ENCODE data around the gene DGKH.
"Not testable (repeated sequence)": the region's sequence is repeated elsewhere in the genome, so short reads cannot be mapped to it uniquely, and the experiment has no call there.

The DGKH gene

DNA sequence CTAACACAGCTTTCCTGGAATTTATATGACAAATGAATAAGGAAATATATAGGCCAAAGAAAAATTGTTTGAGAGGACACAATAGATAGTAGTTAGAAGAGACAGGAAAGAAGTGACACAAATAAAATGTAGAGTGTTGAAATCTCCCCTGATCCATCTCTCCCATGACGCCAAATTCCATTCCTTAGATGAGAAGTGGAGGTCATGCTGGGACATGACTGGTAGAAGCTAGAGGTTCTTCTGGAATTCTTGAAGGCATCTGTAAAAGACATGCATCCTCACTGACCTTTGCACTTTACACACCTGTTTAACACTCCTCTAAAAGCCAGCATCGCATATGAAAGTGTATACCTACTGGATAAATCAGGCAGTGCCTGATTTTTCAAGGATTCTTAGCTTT lies 67.8 kb downstream of the DGKH start:
- peak; percentile 37 for DNase-seq (ENCODE audit: low spot score)

DNA sequence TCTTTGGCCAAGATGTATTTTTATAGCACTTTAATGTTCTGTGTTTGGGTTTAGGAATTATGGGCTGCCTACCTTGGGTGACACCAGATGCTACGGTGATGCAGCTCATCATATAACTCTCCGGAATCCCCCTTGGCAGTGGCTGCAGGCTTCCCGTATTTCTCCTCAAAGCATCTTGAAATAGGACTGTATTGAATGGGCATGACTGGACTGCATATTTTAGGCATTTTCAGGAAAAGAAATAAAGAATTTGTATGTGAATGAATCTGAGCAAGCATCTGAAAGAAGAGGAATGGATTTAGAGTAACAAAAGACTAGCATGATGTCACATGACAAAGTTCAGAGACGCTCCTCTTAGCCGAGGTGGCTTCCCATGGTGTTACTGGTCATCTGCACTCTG lies 70.6 kb downstream of the DGKH start:
- DNase-seq (ENCODE audit: low spot score), result no peak

DNA sequence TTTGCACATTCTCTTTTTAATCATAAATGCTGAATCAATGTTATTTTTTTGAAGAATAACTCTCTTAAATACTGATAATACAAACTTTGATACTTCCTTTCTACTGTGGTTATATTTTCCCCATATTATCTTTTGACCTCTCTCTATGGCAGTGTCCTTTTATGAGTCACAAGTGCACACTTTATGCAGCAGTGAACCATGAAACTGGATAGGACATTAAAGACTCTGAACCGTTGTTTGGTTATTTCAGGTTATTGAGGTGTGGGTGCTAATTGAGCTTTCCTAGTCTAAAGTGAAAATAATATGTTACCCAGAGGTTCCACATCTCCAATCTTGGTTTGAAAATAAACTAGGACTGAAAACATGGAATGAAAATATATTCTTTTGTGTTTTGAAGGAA lies 71.4 kb downstream of the DGKH start:
- no peak for DNase-seq (ENCODE audit: low spot score)

DNA sequence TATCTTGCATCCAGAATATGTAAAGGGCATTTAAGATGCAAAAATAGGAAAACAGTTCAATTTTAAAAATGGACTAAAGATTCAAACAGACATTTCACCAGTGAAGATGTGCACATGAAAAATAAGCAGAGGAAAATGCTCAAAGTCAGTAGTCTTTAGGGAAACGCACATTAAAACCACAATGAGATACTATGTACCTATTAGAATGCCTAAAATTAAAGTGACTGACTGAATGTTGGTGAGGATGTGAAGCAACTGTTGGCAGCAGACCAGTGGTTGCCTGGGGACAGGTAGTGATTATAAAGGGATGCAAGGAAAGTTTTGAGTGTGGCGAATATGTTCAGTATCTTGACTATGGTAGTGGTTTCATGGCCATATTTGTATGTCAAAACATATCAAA lies 75.2 kb downstream of the DGKH start:
- no peak for DNase-seq (ENCODE audit: low spot score)

DNA sequence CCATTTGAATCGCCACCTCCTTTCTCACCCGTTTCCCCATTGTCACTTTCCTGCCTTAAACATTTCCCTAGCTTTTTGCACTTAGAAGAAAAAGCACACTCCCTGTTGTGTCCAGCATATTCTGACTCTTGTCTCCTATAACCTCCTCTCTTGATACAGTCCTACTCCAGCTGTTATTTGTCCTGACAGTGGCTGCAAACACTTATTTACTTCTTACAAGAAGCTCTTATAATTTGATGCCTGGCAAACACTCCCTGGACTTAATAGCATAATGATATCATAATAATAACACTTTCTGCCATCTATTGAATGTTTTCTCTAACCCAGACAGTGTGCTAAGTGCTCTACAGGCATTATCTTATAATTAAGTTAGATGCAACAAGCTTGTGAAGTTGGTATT lies 76.6 kb downstream of the DGKH start:
- no peak for DNase-seq (ENCODE audit: low spot score)

DNA sequence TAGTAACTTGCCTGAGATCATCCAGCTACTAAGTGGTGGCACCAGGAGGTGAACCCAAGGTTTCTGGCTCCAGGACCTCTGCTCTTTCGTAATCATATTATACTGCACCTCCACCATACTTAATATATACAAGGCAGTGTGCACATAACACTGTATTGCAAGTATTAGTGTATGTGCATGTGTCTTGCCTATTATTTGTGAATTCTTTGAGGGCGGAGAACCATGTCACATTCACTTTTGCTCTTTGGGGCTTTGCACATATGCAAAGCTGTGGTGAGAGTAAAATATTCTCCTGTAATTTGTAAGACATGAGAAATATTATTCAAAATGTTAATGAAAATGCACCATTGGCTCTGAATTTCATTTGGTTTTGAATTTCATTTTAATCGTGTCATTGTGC lies 78.6 kb downstream of the DGKH start:
- no peak for DNase-seq (ENCODE audit: low spot score)

DNA sequence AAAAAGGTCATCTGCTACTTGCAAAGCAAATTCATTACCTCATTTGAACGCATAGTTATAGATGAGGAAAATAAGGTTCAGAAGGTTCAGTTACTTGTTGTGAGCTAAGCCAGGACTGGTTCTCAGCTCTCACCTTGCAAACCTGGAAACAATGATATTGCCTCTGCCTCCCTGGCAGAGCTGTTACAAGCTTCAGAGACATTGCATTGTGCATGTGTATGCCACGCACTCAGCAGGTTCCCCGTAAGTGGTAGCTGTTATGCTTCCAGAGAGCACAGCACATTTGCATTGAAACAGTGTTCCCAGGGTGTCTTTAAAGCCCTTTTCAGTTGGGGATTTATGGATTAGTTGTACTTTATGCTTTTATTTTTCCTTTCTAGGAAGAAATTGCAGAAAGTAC lies 80.6 kb downstream of the DGKH start:
- DNase-seq (ENCODE audit: low spot score), result no peak

DNA sequence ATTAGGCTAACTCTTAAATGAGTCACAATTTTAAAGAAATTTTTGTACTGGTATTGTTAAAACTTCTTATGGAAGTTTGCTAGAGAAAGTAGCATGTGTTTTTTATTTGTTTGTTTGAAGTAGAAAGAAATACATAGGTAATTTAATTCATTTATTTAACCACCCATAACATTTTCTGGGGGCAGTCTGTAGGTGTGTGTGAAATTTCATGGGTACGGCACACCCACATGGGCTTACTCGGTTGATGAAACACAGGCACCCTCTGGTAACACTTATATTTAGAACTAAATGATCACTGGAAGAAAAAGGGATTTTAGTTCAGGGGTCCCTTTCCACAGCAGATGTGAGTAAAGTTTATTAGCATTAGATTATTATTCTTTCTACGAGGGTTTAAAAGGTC lies 88.1 kb downstream of the DGKH start:
- no peak for DNase-seq (ENCODE audit: low spot score)

DNA sequence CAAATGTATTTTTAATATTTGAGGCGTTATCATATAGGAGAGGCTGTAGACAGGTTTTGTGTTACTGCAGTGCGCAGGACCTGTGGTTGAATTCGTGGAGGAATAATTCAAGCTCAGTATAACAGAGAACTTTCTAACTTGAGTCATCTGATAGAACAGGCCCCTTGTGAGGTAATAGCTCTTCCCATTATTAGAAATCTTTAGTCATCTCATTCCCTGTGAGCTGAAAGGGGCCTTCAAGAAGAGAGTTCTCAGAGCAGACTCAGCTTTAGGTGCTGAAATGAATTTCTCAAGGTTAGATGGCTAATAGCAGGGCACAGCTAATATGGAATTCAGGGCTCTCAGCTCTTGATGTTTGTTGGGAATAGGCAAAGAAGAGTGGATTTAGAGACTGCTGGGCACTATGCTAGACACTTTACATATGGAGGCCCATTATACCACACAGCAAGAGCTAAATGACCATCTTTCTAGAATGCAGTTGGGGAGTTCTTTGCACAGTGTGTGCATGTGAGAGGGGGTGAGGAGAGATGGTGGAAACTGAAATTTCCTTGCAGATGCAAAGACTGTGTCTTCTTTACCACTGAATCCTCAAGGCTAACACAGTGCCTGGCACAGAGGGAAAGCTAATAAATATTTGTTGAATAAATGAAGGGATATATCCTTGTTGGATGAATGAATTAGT lies 89.5 kb downstream of the DGKH start:
- peak; percentile 12 for DNase-seq (ENCODE audit: low spot score)

DNA sequence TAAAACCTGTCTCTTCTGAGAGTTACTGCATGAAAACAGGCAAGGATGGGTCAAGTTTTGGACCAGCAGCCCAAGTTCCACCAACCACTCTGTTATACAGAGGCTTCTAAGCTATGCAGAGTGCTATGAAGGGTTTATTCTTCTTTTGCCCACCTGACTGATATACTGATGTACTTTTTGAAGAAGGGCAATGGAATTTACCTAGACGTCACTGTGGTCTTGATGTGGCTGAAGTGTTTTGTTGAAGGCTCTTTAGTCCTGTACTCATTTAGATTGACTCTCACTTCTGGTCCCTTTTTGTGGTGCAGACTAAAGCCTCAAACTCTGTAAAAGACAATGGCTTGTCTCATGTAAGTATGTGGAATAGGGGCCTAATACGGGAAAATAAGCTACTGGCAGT lies 92.0 kb downstream of the DGKH start:
- DNase-seq (ENCODE audit: low spot score), result no peak

DNA sequence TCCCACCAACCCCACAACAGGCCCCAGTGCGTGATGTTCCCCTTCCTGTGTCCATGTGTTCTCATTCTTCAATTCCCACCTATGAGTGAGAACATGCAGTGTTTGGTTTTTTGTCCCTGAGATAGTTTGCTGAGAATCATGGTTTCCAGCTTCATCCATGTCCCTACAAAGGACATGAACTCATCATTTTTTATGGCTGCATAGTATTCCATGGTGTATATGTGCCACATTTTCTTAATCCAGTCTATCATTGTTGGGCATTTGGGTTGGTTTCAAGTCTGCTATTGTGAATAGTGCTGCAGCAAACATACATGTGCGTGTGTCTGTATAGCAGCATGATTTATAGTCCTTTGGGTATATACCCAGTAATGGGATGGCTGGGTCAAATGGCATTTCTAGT lies 92.6 kb downstream of the DGKH start:
- DNase-seq (ENCODE audit: low spot score), result not testable (repeated sequence)

DNA sequence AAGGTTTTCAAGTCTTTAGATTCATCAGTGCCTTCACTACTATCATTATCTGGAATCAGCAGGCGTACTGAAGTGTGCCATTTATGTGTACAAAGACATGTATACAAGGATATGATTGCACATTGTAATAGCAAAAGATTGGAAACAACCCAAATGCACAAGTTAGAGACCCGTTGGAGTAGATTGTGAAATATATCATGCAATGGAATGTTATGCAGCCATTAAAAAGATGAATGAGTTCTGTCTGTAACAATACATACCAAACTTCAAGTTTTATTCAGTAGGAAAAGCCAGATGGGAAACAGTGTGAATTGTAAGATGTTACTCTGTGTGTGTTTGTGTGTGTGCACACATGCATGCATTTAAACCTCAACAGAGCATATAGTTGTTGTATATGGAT lies 97.9 kb downstream of the DGKH start:
- no peak for DNase-seq (ENCODE audit: low spot score)

DNA sequence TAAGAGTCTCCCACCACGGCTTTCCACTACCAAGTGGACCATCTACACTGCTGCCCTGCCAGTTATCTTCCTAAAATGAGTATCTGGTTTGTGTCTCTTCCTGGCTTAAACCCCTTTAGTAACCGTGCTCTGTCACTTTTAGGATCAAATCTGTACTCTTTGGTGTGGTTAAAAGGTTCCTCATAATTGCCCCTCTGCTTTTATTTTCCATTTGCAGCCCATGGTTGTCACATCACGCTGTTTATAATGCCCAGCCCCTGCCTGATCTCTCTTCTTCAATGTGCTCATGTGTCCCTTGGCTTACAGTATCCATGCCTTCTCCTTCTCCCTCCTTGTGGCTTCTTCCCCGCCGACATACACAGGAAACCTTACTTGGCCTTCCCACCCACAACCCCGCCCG lies 100.1 kb downstream of the DGKH start:
- no peak for DNase-seq (ENCODE audit: low spot score)

DNA sequence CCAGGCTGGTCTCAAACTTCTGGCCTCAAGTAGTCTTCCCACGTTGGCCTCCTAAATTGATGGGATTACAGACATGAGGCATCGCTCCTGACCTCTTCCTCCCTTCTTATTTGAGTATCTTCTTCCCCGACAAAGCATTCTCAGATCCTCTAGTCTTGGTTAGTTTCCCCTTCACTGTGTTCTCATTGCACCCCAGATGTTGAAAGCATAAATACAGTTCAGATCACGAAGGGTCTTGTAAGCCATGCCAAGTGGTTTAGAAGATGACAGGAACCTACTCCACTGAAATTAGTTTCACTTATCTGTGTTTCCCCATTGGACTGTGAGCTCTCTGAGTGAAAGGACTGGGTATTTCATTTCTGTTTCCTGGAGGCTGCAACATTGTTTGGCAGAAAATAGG lies 100.7 kb downstream of the DGKH start:
- DNase-seq (ENCODE audit: low spot score), result no peak

DNA sequence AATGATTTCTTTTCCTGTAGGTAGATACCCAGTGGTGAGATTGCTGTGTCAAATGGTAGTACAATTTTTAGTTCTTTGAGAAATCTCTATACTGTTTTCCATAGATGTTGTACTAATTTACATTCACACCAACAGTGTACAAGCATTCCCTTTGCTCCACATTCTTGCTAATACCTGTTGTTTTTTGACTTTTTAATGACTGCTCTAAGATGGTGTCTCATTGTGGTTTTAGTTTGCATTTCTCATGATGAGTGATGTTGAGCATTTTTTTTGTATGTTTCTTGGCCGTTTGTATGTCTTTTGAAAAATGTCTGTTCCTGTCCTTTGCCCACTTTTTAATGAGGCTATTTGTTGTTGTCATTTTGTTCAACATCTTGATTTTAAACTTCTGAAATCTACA lies 103.3 kb downstream of the DGKH start:
- DNase-seq (ENCODE audit: low spot score), result no peak

DNA sequence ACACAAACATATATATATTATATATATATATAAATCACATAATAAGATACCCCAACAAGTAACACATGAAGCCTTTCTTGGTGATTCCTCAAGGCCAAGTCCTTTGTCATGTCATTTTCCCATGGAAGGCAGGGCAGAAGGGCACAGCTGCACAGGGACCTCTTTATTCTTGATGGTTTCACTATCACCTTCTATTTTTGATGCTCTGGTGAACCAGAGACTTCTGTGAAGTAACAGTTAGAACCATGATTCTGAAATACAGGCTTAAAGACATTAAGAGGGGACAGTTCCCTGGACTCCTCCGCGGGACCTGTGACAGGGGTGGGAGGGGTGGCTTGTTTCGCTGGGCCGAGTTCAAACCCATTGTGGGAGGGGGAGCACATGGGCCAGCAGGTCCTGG lies 104.0 kb downstream of the DGKH start:
- DNase-seq (ENCODE audit: low spot score), result no peak

DNA sequence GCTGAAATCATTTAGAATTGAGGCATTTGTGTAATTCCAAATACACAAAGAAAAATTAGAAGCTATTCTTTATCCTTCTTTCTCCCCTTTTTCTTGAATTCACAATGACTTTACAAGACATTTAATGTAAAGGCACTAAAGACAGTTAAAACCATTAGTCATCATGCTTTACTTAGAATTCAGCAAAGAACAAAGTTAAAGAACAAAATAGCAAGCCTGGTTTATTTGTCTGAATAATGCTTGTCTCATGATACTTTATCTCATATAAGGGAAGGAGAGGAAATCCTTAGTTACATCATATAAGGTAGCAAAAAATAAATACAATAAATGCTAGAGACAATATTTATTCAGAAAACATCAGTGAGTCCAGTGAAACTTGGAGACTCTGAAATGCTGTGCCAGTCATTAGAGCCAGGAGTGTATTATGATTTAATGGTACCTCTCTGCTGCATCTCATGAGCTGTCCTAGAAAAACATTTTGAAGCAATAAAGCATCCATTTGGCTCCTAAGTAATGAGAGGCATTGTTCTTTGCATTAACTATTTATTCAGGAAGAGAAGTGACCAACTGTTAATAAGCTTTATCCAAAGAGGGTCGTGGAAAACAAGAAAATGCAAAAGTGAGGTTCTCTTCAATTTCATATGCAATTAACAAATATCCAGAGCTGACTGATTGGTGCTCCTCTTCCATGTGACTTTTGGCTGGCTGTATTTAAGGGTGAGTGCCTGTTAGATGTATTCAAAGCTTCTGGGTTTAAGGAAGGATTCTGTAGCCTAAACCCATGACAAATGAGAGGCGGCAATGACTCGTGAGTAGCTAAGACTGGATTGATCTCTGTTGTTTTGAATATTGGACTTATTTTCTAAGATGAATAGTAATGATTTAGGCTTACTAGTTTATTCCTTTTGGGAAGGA lies 105.0 kb downstream of the DGKH start:
- no peak for DNase-seq (ENCODE audit: low spot score)

DNA sequence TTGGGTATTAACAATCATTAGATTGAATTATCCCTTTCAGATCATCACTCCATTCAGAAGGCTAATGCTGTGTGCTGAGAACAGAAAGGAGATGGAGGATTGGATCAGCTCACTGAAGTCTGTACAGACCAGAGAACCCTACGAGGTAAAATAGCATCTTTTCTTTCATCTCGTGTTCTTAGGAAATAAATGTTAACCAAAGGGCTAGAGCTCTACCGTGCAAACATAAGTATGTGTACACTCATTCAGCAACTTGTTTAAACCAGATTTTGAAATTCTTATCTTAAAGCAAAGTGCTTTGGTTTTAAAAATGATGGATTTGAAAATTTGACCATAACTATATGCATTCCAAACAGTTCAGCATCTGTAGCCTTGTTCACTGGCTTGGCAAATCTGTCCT lies 106.8 kb downstream of the DGKH start:
- no peak for DNase-seq (ENCODE audit: low spot score)

DNA sequence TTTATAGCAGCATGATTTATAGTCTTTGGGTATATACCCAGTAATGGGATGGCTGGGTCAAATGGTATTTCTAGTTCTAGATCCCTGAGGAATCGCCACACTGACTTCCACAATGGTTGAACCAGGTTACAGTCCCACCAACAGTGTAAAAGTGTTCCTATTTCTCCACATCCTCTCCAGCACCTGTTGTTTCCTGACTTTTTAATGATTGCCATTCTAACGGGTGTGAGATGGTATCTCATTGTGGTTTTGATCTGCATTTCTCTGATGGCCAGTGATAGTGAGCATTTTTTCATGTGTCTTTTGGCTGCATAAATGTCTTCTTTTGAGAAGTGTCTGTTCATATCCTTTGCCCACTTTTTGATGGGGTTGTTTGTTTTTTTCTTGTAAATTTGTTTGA lies 114.9 kb downstream of the DGKH start:
- not testable (repeated sequence) for DNase-seq (ENCODE audit: low spot score)

DNA sequence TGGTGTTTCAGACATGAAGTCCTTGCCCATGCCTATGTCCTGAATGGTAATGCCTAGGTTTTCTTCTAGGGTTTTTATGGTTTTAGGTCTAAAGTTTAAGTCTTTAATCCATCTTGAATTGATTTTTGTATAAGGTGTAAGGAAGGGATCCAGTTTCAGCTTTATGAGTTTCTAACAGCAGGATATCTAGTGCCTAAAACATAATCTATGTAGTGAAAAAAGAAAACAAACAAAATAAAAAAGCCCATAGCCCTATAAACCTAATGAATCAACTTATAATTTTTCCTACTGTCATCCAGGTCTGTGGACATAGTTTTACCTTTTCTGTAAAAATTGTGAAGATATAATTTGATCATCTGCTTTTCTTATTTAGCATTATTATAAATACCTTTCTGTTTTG lies 115.5 kb downstream of the DGKH start:
- not testable (repeated sequence) for DNase-seq (ENCODE audit: low spot score)

DNA sequence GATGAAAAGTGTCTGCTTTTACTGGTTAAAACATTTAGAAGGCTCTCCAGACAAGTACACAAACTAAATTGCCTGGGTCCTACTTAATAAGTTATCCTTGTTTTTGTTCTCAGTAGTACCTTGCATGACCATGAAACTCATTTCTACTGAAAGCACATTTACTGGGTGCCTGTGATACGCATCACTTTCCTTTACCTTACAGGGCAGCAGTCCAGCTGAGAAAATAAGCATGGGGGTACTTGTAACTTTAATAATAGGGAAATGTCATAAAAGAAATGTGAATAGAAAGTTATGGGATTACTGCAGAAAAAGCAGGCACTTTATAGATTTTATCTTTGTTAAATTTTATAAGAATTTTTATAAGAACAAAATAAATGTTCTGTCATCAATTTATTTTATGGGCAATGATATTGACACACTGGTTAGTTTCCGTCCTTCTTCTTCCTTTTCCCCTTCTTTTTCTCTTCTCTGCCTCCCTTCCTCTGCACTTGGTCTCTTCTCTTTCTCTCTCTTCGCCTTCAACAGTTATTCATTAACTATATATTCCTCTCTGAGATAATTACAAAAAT lies 116.2 kb downstream of the DGKH start:
- DNase-seq (ENCODE audit: low spot score), result no peak

DNA sequence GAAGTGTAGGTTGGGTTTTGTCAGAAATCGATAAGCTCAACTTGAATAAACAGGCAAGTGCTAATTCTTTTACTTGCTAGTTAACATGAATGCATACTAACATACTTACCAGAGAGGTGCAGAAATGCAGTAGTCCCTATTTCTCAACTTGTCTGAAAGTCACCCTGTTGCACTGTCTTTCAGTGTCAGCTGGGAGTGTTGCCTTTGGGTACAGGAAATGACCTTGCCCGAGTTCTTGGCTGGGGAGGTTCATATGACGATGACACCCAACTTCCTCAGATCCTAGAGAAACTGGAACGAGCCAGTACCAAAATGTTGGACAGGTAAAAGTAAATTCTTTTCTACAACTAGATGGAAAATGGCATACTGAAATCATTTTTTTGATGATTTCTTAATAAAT lies 120.0 kb downstream of the DGKH start:
- no peak for DNase-seq (ENCODE audit: low spot score)

DNA sequence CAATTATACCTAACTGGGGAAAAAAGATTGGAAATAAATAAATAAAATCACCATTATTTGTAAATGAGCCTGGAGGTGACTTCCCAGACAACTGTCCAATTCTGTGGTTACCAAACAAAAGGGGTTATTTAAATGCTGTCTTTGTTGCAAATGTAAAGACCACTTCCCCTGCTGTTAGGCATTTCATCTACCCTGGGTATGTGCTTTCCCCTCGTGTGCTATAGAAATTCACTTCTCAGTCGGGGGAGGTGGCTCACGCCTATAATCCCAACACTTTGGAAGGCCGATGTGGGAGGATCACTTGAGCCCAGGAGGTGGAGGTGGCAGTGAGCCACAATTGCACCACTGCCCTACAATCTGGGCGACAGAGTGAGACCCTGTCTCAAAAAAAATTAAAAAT lies 121.6 kb downstream of the DGKH start:
- no peak for DNase-seq (ENCODE audit: low spot score)
